HCEC 1CT (cell line): ENCODE measurements around the gene TNPO2.
"Not testable (repeated sequence)": the region's sequence is repeated elsewhere in the genome, so short reads cannot be mapped to it uniquely, and the experiment has no call there.

Experiments used
- DNase-seq: peaks from one replicate; pipeline ENCODE4 v3.0.0-alpha.2; 2017

The TNPO2 gene

DNA sequence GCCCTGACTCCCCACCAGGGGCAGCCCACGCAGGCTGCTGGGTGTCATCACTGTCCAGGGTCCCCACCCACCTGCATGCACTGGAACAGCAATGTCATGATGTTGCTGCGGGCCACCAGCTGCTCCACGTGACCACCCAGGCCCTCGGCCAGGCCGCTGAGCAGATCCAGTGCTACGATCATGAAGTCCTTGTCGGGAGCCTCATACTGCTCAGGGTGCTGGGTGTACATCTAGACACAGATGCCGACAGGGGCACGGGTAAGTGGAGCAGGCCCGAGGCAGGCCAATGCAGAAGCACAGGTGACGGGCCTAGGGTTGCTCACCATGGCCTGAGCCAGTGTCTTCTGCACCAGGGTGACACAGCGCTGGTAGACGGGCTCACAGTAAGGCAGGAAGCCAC, 18.6 kb downstream of the TNPO2 start:
- DNase-seq = no peak

DNA sequence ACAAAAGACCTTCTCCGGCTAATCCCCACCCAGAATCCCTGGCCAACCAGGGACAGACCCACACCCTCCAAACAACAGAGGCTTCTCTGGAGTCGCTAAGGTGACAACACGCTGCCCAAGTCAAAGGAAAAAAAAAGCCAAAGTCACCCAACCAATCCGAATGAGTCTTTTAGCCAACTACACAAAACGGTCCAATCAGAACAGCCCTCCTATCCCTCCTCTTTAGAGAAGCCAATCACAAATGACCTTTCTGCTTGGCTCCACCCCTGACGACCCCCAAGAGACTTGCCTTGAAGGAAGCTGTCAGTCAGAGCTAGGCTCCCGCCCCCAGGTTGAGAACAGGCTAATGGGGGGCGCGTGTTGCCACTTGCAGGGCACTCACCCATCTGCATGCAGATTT, 20.7 kb downstream of the TNPO2 start:
- DNase-seq = peak; percentile 22

DNA sequence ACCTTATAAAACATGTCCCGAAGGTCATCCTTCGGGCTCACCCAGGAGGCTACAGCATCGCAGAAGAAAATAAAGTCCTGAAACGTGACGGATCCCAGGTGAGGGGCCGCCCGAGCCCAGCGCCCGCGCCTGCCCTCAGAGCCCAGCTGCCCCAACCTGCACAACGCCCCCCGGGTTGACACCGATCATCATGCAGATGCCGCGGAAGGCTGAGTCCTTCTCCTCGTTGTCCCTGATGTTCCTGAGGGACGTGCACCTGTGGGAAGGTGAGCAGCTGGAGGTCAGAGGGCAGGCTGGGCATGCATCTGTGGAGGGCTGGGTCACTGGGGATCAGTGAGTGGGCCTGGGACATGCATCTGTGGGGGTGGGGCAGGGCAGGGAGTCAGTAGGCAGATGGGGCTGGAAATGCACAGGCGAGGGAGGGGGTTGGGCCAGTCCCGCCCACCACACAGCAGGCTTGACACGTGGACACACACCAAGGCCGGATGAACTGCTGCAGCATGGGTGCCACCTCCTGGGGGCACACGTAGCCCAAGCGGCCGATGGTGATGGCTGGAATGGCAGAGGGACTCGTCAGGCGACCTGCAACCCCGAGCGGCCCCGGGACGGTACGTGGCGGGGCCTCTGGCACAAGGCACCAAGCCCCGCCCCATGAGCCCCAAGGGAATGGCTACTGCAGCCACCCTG, 22.0 kb downstream of the TNPO2 start:
- no peak for DNase-seq

DNA sequence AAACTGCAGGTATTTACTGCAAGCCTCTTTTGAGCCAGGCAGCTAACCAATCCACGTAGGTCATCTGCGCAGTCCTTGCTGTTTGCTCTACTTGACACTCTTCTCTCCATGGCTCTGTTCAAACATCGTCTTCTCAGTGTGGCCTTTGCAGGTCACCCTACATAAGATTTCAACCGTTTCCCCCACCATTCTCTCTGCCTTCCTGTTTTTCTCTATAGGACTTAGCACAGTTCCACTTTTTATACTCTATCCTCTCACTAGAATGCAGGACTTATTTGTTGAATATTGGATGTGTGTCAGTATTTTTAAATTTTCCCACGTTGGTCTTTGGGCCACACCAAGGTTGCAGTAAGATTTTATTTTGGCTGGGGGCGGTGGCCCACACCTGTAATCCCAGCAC, 25.6 kb downstream of the TNPO2 start:
- no peak for DNase-seq

DNA sequence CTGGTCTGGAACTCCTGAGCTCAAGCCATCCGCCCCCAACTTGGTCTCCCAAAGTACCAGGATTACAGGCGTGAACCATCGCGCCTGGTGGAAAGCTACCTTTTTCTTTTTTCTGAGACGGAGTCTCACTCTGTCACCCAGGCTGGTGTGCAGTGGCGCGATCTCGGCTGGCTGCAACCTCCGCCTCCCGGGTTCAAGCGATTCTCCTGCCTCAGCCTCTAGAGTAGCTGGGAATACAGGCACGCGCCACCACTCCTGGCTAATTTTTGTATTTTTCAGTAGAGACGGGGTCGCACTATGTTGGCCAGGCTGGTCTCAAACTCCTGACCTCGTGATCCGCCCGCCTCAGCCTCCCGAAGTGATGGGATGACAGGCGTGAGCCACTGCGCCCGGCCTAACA, 26.3 kb downstream of the TNPO2 start:
- not testable (repeated sequence) for DNase-seq

DNA sequence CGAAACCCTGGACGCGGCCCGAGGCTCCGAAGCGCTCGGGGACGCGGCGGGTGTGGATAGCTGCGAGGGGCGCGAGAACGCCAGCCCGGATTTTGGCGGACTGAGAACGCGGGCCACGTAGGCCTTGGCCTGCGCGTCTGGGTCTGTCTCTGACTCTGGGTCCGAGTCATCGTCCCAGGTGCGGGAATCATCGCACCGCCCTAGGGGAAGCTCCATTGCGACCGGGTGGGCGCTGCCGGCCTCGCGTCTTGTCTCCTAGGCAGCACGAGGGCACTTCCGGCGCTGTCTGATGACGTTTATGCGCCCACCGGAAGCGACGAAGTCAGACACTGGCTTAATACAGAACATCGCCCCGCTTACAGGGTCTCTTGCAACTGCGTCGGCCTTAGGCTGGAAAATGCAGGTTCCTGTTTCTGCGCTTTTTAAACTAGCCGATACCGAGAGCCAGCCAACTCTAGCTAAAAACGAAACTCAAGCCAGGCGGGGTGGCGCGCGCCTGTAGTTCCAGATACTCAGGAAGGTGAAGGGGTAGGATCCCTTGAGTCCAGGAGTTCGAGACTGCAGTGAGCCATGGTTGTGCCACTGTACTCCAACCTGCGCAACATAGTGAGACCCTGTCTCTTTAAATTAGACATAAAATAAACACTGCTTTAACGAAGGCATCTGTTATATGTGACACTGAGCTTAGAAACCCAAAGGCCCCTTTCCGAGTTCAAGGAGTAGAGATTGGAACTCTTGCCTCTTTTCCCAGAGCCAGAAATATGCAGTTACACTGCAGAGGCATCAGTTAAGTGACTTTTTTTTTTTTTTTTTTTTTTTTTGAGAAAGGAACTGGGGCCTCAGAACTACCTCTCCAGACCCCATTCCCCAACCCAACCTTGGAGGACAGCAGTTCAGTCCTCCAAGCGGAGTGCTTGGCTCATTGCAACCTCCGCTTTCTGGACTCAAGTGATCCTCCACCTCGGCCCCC, 27.1 kb downstream of the TNPO2 start, which contains the start of gene FBXW9:
Gene FBXW9, minus strand, starts transcription at position 266 of the 970 bp plus-strand sequence. Its CDS starts 50 bp downstream, at position 216.
- DNase-seq = peak; percentile 81

DNA sequence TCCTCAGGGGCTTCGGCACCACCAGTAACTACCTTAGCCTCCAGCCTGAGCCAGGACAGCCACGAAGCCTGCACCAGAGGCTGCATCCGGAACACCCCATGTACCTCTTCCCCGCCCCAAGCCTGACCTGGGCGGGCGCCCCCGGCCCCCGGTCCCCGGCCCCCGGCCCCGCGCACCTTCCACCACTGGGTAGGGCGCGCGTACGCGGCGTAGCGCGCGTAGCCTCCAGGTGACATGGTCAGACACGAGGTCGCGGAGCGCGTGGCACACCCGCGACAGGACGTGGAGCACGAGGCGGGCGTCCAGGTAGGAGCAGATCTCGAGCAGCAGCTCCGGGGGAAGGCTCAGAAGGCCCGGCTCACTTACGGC, 27.8 kb downstream of the TNPO2 start:
- DNase-seq = no peak

DNA sequence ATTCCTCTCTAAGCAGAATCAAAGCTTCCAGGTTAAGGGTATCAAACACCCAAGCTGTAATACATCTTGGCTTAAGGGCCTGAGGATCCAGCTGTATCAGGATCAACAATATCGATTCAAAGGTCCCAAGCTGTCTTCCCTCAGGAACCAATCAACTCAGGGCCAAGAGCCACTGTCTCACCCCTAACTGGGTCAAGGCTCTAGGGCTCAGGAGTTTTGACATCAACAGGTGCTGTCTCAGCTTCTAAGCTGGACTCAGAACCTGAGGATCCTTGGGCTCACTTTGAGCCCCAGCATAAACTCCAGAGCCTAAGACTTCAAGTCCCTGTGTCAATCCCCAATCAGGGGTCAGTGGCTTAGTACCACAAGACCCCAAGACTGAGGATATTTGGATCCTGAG, 28.2 kb downstream of the TNPO2 start:
- DNase-seq = no peak

DNA sequence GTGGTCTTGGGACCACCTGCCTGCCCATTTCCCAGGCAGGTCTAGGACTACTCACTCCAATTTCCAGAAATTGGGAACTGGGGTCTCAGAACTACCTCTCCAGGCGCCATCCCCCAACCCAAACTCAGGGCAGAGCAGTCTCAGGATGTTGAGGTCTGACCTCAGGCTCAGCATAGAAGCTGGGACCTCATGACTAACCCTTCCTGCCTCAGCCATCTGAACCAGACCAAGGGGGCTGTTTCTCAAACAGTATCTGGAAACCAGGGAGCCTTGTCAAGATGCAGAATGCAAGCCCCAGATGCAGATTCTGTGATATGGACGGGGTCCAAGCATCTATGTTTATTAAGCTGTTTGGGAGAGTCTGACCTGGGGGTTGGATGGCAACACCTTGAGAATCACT, 28.6 kb downstream of the TNPO2 start:
- no peak for DNase-seq

DNA sequence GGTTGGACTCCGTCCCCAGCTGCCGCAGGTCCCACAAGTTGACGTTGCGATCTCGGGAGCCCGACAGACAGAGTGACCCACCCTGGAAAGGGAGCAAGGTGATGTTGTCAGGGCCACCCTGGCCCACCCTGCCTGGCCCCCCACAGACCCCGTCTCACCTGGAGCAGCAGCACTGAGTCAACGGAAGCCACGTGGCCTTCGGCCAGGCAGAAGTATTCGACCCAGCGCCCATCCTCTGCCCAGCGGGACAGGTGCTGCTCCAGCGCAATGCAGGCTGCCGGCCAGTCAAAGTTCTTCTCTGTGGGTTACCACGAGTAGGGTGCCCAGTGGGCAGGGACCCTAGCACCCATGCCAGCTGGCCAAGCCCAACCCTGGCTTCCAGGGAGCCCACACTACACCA, 29.1 kb downstream of the TNPO2 start:
- no peak for DNase-seq

DNA sequence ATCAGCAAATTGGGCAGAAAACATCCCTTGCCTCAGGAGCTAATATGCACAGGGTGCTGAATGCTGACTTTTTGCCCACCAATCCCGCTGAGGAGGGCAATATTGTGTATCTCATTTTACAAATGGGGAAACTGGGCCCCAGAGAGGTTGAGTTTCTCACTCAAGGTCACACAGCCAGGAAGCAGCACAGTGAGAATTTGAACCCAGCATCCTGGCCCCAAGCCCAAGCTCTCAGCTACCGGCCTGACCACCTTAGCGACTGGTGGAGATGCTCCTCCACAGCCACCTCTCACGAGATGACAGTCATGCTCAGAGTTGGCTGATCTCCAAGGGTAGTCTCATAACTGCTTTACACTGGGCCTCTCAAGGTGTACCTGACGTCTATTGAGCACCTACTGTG, 30.8 kb downstream of the TNPO2 start:
- no peak for DNase-seq

DNA sequence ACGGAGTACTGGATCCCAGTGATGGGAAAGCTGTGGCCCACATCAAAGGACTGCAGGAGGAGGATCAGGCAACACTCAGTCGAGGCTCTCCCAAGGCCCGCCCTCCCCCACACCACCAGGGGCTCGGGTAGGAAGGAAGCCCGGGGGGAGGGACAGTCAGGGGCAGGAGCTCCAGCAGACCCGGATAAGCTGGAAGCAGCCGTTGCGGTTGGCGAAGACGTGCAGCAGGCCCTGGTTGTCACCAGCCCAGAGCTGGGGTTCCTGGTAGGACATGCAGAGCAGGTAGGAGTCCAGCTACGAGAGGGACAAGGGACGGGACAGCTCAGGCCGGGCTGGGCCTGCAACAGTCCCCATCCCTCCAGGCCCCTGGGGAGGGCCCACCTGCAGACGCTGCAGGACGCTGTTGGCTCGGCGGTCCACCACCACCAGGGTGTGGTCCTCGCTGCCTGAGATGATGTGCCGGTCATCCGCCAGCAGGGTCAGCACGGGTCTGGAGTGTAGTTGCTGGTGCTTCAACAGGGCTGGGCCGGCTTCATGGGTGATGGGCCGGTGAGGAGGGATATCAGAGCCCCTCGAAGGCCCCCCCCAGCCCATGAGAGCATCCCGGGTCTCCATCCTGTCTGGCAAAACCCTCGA, 34.0 kb downstream of the TNPO2 start:
- DNase-seq = no peak

DNA sequence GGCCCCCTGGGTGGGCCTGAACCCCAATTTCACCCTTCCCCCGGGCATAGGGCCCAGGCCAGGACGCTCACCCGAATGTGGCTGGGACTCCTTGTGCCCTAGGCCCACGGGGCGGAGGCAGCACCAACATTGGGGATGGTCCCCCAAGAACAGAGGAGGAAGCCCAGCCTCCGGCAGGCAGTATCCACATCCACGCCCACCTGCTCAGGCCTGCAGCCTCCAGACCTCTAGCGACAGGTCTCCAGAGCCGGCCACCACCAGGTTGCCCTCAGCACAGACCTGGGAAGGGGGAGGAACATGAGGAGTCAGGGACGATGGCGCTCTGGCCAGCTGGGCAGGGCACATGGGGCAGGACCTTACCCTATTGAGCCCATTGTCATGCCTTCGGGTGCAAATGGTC, 34.7 kb downstream of the TNPO2 start:
- DNase-seq = no peak

DNA sequence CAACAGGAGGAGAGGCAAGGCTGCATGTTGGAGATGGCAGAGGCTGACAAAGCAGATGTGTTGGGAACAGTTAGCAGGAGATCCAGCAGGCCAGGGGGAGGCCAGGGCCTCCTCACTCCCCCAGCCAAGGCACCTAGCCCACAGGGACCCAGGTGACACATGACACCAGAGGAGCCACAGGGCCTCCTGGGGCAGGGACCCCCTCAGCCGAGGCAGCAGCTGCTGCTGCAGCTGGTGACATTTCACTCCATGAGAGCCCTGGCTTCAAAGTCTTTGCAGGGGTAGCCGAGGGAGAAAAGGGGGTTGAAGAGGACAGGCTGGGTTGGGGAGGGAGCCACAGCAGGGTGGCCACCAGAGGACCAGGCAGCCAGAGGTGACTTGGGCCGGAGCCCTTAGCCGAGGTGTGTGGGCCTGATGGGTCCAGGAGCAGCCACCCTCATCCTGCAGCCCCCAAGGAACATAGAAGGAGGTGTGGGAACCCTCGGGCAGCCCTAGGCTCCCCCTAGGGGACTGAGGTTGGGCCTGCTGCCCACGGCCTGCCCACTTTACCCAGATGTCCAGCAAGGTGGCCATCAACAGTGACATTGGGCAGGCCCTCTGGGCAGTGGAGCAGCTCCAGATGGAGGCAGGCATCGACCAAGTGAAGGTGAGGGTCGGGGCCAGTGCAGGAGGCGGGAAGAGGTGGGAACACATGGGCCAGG, 36.1 kb downstream of the TNPO2 start, which contains the start of gene GNG14:
Gene GNG14, plus strand, starts transcription at position 503 of the 701 bp plus-strand sequence. Its CDS starts 51 bp downstream, at position 554.
- no peak for DNase-seq

DNA sequence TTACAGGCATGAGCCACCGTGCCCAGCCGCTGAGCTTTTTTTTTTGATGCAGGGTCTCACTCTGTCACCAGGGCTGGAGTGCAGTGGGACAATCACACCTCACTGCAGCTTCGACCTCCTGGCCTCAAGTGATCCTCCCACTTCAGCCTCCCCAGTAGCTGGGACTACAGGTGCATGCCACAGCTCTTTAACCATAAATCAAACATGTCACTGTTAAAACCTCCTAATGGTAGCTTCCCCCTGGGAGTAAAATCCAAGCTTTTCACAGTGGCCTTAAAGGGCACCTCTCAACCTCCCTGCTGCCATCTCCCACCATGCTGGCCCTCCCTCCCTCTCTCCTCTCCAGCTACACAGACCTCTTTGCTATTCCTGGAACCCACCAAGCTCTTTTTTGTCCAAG, 37.9 kb downstream of the TNPO2 start:
- no peak for DNase-seq

DNA sequence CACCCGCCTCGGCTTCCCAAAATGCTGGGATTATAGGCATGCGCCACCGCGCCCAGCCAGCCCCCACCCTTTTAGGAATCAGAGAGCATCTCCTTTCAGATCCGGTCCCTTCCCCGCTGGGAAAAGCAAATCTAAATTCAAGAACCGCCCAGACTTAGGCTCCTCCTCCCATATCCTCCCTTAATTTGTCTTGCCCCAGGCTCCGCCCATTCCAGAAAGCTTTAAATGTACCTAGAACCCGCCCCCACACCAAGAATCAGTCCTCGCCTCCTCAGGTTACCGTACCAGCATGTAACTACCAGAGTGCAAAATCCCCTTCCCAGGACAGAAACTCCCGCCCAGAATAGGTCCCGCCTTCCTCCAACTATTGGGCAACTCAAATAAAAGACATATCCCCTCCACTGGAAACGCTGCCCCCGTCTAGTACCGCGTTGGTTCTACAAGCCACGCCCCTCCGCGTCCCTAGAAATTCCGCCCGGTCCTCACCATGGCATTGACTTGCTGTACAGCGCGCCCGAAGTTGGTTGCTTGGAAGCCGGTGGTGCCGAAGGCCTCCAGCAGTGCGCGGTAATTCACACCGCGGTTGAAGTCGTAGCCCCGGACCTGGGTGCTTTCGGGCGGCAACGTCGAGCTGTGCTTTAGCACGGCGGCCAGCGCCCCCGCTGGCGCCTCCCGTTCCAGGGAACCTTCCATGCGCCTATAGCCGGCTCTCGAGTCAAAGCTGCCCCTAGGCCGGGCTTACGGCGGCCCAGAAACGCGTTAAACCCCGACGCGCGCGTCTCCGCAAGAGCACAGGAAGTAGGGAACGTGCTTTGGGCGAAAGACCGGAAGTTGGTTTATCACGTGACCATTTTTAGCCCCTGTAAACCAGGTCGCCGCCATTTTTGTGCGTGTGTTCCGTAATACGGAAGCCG, 42.4 kb downstream of the TNPO2 start, which contains the start of gene DHPS:
Gene DHPS, minus strand, starts transcription at position 807 of the 914 bp plus-strand sequence. Its CDS starts 114 bp downstream, at position 693.
- peak; percentile 97 for DNase-seq

DNA sequence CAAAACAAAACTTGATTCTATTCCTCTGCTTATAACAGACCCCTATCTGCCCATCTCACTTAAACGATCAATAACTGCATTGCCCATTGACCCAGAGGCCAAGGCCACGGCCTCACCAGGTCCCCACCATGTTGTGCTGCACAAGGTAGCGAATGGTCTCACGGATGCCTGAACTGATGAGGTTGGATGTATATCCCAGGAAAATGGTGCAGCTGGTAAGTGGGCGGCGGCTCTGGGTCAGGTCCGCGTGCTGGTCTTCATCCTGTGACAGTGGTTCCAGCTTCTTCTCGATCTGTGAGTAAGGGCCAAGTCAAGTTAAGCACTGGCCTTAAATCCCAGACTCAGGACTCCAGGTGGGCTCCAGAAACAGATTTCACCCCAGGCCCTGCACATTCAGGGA, 43.7 kb downstream of the TNPO2 start:
- DNase-seq = no peak

DNA sequence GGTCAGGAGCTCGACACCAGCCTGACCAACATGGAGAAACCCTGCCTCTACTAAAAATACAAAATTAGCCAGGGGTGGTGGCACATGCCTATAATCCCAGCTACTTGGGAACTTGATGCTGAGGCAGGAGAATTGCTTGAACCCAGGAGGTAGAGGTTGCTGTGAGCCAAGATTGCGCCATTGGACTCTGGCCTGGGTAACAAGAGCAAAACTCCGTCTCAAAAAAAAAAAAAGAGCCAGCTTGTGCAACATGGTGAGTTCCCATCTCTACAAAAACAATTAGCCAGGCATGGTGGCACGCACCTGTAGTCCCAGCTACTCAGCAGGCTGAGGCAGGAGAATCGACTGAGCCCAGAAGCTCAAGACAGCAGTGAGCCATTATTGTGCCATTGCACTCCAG, 45.7 kb downstream of the TNPO2 start:
- not testable (repeated sequence) for DNase-seq

DNA sequence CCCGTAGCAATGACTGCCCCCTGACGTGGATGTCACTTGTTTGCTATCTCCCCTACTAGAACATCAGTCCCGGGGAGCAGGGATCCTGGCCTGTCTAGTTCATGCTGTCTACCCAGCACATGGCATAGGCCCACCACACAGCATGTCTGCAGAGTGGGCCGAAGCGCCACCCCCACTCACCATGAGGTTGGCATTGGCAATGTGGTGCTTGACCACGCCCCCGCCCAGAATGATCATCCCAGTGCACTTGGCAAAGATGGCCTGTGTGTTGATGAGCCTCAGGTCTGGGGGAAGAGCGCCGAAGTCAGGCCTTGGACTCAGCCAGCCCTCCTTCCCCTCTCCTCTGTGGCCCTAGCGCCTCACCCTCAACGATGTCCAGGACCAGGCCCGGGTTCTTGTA, 46.8 kb downstream of the TNPO2 start:
- DNase-seq = no peak

DNA sequence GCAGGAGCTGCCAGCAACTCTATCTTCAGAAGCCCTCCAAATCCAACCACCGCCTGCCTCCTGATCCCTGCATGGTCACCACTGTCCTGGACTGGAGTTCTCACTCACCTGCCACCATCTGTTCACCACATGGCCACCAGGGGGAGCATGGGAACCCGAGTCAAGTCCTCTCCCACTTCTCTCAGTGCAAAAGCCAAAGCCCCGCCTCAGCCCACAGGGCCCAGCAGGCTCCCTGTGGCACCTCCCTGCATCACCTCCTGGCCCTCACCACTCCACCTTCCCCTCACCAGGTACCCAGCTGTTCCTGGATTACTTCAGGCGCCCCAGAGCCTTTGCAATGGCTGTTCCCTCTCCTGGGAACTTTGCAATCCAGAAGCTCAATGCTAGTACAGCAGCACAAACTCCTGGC, 47.3 kb downstream of the TNPO2 start:
- peak; percentile 64 for DNase-seq

DNA sequence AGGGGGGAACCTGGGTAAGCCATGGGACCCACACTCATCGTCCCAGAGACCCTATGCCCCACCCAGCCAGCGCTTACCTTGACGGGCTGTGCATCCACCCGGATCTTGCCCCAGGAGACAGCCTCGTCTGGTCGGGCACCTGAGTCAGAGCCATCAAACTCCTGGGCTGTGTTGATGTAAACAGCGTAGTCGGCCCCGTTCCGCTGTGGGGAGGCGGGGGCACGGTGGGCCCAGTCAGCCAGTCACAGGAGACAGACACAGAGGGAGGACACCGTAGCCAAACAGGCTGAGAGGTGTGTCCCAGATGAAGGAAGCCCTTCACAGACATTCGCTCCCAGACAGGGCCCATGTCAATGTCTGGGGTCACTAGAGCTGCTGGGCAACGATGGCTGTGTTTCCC, 47.8 kb downstream of the TNPO2 start:
- DNase-seq = no peak

DNA sequence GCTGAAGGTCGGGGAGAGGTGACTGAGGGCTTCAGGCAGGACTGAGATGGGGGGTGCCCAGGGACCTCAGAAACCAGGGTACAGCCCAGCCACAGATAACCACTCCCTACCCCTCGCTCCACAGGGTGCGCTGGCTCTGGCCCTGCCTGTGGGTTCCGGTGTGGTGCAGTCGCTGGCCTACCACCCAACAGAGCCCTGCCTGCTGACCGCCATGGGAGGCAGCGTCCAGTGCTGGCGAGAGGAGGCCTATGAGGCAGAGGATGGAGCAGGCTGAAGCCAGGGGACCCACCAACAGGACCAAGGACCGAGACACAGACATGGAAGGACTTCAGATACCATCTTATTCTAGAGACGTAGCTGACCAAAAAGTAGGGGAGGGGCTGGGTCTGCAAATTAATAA, 48.3 kb downstream of the TNPO2 start:
- DNase-seq = no peak
